Suprapubic skin (tissue), 3 donors: ENCODE results near the gene LAMC3.

ENCODE experiments used
- CTCF ChIP-seq, 2 donors: fragments of 200-600 bp in 1 of 2; fragments of 450-650 bp in 1 of 2; sonication (generic) in 1 of 2; IDR thresholded peaks; one replicate each; pipeline ENCODE4 v1.5.1; 2016 to 2019; ENCODE audit warnings: antibody characterized with exemption in 2 of 2, mild to moderate bottlenecking in 1 of 2, moderate library complexity in 1 of 2
- POLR2AphosphoS5 ChIP-seq, 3 donors: sonication (generic); formaldehyde crosslinking; IDR thresholded peaks; one replicate each; pipeline ENCODE4 v1.6.1; 2017; ENCODE audit warnings: antibody characterized with exemption in 3 of 3

DNA sequence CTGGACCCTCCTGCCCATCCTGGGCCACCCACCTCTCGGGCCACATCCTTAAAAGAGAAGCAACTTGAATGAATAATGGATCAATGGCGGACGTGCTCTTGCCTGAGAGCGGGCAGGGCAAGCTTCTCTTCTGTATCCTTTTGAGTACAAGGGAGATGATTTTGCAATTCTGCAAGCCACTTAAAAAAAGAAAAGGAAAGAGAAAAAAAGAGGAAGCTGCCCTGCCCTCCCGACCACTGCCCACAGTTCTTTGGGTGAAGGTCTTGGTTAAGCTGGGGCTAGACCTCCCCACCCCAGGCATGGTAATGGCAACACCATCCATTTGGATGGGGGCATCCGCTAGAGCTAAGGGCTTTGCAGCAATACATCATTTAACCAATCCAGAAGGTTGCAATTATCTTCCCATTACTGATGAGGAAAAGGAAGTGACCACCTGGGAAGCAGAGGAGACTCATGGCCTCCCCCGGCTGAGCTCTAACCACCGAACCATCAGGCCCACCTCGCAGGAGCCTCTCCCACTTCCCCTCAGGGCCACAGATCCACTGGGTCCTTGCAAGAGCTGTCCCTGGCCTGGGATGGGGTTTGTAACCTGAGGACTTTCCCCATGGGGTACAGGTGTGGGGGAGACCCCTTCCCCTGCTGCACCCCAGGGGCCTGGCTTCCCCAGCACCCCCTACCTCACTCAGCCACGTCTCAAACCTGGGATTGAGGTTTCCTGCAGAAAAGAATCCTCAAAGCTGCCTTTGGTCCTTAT, 27.8 kb upstream of the LAMC3 start:
- no peak for TF ChIP-seq CTCF (IDR thresholded peaks at IDR 0.05)
- TF ChIP-seq POLR2AphosphoS5 (IDR thresholded peaks at IDR 0.05) = no peak
